GM12892 (cell line): ENCODE results near the gene SLC45A3.

Experiments used
- POLR2A ChIP-seq: IDR thresholded peaks from 2 replicates; pipeline ENCODE4 v1.6.1; 2011; ENCODE audit warnings: low read depth, low read length, control low read depth
- POLR2AphosphoS5 ChIP-seq: IDR thresholded peaks from 2 replicates; pipeline ENCODE4 v1.6.1; 2011; ENCODE audit warnings: low read depth, low read length, control low read depth
- TAF1 ChIP-seq: IDR thresholded peaks from 2 replicates; pipeline ENCODE4 v1.6.1; 2011; ENCODE audit warnings: low read depth, mild to moderate bottlenecking, control low read depth, low read length, borderline replicate concordance

DNA sequence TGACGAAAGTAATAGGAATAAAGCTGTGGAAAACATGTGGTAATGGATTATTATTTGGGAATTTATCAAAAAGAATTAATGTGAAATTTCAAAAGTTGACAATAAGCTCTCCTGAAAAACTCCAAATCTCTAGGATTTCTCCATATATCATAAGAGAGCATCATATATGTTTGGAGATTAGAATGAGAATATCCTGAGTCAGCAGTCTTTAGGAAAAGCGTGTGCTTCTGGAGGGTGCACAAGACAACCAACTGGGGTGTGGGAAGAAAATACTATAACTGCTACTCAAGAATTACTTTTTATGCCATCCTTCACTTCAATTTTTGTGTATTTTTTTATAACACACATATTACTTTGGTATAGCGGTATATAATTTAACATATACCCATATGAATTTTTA, 68.2 kb downstream of the SLC45A3 start:
- TF ChIP-seq TAF1 (no peak), POLR2A (no peak), POLR2AphosphoS5 (no peak)
